Renal cortex interstitium (tissue), 11 donors: ENCODE data around the gene COL18A1. TPM values are rescaled to one million over a fixed set of nuclear protein-coding genes. Genes with fewer than 3 reads are reported as not detected.

Source experiments
- DNase-seq, 11 donors: peaks; one replicate each; pipeline ENCODE4 v3.0.0-alpha.2; 2013; ENCODE audit warnings: low read depth in 9 of 11, low spot score in 4 of 11; ENCODE audit errors: extremely low read depth in 1 of 11
- polyA plus RNA-seq, 3 donors: library from polyadenylated mRNA; unstranded; fragments of 120-200 nt; gene quantifications; one replicate each; pipeline ENCODE4 v1.2.1, GENCODE V29; 2013; ENCODE audit not compliant: insufficient read length in 3 of 3

The COL18A1 gene
- polyA plus RNA-seq, 3 donors, result 101 to 232 (median 169) TPM

DNA sequence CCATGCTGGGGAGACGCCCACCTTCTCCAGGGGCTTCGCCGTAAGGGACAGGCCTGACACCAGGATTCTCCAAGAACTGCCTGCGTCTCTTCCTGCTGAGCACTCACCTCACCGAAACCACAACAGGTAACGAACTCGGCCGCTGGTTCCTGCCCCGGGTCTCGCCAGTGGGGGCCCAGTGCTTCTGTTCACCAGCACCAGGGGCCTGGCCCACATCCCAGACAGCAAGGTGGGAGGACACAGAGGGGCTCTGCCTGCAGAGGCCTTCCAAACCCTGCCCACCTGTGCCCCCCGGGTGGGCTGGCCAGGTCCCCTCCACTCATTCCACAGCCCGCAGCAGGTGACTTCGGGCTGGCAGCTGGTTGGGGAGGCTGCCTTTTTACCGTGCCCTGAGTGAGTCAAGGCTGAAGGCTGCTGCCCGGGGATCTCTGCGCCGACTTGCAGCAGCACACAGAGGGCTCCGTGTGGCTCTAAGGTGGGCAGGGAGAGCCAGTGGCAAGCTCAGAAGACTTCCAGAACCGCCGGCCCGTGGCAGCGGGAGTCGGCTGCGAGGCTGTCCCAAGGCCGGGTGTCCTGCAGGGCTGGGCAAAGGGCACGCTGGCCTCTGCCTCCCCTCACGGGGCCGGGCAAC lies 14.7 kb upstream of the COL18A1 start:
- no peak for DNase-seq

- no peak for DNase-seq
Observed at GRCh38 chr21:45390831-45391742, 13.9 kb upstream of the COL18A1 start.

- no peak for DNase-seq
Observed at GRCh38 chr21:45391743-45392572, 13.0 kb upstream of the COL18A1 start.

DNA sequence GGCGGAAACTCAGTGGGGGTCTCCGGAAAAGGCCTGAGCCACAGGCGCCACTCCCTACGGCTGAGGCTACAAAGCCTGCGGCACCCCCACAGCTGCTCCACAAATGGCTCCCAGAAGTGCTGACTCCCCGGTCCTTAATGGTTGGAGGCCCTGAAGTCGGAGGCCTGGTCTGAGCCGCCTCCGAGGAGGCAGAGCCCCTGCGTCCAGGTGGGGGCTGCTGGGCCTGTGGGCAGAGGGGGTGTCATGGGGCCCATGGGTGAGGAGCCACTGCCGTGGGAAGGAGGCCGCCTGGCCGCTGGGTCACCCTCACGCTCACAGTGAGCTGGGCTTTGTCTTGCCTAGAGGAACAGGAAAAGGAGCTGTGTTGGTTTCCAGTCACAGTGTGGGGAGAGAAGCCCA lies 12.4 kb upstream of the COL18A1 start:
- DNase-seq, result no peak

DNA sequence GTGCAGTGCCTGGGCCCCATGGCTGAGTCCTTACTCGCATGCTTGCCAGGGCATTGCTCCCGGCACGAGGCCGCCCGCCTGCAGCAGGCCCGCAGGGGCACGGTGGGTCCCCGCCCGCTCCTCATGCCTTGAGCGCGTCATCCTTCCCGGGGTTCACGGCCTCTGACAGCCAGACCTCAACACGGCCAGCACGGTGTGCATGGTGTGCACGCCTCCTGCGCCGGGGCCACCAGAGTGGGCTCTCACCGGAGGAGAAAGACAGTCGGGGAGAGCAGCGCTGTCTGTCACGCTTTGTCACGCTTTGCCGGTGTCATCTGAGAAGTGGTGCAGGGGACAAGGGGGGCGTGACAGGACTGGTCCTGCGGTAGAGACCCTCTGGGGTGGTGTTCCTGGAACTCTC lies 11.9 kb upstream of the COL18A1 start:
- DNase-seq, result no peak

GRCh38 chr21:45393833-45394638 lies 10.9 kb upstream of the COL18A1 start:
- no peak for DNase-seq

DNA sequence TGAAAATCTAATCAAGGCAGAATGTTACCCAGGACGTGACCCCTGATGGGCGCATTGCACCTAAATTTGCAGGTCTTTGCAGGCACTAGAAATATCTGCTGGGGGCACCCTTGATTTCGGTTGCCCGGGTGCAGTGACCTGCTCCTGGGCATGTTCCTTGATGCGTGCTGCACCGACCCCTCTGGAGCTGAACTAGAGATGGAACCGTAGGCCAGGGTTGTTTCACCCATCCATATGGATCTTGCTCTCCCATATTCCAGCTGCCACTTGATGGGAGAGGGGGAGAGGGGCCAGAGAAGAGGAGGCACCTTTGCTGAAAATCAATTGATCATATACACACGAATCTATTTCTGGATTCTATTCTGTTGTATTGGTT lies 8.4 kb upstream of the COL18A1 start:
- DNase-seq, result no peak

DNA sequence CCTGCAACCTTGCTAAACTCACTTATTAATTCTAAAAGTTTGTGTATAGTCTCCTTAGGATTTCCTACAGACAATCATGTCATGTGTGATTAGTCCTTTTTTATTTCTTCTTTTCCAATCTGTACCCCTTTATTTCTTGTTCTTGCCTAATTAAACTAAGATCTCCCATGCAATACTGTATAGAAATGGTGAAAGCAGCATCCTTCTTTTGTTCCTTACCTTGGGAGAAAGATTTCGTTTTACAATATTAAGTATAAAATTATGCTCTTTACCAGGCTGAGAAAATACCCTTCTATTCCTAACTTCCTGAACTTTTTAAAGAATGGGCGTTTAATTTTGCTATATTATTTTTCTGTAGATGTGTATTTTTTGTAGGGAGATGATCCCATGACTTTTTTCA lies 7.6 kb upstream of the COL18A1 start:
- no peak for DNase-seq

- no peak for DNase-seq
Observed at GRCh38 chr21:45401054-45401518, 3.9 kb upstream of the COL18A1 start.

DNA sequence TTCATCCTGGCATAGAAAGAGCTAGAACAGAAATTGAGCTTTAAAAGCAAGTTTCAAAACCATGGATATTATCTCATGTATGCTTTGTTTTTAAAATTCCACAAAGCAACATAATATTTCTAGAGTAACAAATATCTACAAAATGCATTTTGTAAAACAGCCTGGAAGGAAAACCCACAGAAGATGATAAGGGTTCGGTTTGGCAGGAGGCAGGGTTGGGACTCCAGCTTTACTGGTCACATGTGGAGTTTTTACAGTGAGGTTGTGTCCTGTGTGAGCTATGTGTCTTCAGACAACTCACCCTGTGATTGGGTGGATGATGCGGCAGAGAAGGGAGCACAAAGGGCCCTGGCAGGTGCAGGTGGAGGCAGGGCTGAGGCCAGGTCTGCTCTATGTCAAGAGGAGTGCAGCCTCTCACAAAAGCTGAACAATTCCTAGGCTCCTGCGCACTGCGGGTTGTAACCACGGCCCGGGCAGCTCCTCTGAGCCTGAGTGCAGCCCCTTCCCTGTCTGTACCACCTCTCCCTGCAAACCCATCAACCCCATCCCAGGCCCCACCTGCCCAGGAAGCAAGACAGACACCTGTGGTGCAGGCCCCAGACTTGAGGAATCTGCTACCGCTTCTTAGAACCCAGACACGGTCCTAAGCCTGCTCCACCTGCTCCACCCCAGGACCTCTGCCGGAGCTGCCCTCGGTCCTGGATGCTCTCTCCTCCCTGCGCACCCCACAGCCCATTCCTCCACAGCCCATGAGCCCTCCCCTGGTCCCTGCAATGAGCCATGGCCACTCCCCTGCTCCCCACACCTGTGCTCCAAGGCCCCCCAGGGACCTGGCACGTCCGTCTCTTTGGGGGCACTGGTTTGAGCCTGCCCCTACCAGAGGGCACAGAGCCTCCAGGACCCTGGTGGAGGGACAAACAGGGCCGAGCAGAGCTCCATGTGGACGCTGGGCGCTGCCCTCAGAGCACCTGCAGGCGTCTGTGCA lies 2.8 kb upstream of the COL18A1 start:
- no peak for DNase-seq

DNA sequence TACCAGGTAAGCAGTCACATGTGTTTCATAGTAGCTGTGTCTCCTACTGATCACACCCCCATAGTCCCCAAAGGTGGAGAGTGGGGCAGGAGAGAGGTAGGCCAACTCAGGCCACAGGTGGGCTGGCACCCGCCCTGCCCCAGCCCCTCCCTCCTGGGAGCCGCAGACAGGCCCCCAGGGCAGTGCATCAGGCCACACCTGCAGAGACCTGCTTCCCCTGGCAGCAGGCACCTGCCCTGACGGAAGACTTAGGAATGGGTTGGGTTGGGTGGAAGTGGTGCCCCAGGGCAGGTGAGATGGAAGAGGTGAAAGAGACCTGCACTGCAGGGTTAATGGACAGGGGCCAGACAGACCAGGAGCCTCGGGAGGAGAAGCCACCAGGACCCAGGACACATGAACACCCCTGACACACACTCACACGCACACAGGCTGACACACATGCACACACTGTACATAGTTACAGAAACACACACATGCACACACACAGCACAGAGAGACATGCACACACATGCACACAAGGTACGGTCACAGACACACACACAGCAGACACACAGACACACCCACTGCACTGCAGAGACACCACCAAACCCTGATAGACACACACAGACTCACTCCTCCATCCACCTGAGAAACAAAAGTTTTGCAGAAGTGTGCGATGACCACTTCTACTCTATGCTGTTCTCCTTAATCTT lies 1.7 kb upstream of the COL18A1 start:
- DNase-seq, result no peak

DNA sequence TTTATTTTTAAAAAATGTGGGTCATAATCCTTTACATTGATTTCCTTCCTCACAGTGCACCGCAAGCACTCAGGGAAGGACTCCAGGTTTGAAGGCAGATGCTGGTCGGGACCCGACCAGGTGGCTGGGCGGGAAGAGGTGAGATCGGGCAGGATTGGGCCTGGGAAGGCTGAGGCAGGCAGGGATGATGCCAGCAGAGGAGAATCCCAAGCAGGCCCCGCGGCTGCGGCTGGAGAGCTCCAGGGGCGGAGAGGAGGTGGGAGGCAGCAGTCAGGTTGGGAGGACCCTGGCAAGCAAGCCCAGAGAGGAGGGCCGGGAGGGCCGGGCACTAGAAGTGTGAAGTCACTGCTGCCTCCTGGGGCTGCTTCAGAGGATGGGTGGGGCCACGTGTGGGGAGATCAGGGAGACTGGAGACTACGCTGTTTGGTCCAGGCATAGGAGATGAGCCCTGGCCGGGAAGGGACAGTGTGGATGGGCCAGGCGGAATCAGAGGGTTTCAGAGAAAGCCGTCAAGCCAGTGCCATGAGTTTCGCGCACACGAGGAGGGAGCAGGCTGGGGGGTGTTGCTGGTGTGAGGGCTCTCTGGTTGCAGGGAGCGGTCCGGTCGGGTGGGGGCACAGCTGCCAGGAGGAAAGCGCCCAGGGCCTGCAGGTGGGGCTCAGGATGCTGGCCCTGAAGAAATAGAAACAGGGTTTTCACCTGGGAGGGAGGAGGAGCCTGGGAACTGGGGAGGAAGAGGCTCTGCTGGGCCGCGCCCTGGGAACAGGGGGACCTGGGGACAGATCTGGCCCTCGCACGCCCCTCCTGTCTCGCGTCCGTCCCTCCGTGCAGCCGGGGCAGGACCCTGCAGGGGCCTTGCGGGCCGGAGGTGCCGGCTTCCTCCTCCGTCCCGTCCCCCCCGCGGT lies 888 bp upstream of the COL18A1 start:
- no peak for DNase-seq

- no peak for DNase-seq
Observed at GRCh38 chr21:45405271-45405818, 380 bp downstream of the COL18A1 start.

GRCh38 chr21:45405819-45406762 lies 1.1 kb downstream of the COL18A1 start:
- DNase-seq, result no peak
